Keratinocyte (primary cell): Measurements from ENCODE around the gene TMEM184A. TPM values are rescaled to one million over a fixed set of nuclear protein-coding genes. Genes with fewer than 3 reads are reported as not detected.

Experiments
- DNase-seq: peaks from one replicate; pipeline ENCODE4 v3.0.0-alpha.2; 2011; ENCODE audit warnings: low read depth, missing footprints, low spot score
- FAIRE-seq: peaks from 2 replicates; lab custom pipeline; 2011; peaks lifted over from hg19 to GRCh38; lab: Jason Lieb, UNC
- H2AFZ ChIP-seq: 2 replicates; pipeline ENCODE4 v1.6.0; 2012; ENCODE audit warnings: low read length, control low read depth, inconsistent platforms; ENCODE audit not compliant: control insufficient read depth
- H3K27ac ChIP-seq: 2 replicates; pipeline ENCODE4 v1.5.1; 2011; ENCODE audit warnings: low read length; ENCODE audit not compliant: control insufficient read depth, insufficient read depth
- H3K27me3 ChIP-seq: 3 replicates; pipeline ENCODE4 v1.6.0; 2011; ENCODE audit warnings: low read length; ENCODE audit not compliant: control insufficient read depth, insufficient read depth; ENCODE audit errors: extremely low read depth
- H3K36me3 ChIP-seq, 2 experiments: 2 replicates in 1 of 2; 3 replicates in 1 of 2; pipeline ENCODE4 v1.5.1; 2011; ENCODE audit warnings: low read length in 2 of 2, mild to moderate bottlenecking in 1 of 2; ENCODE audit not compliant: control insufficient read depth in 2 of 2, insufficient read depth in 2 of 2; ENCODE audit errors: extremely low read depth in 1 of 2
- H3K4me1 ChIP-seq: 3 replicates; pipeline ENCODE4 v1.5.1; 2011; ENCODE audit warnings: low read length; ENCODE audit not compliant: control insufficient read depth, insufficient read depth; ENCODE audit errors: extremely low read depth
- H3K4me2 ChIP-seq: 3 replicates; pipeline ENCODE4 v1.6.0; 2011; ENCODE audit warnings: low read depth, low read length; ENCODE audit not compliant: control insufficient read depth, insufficient read depth; ENCODE audit errors: extremely low read depth
- H3K4me3 ChIP-seq, 3 experiments: fragments of 200-600 bp in 1 of 3; sonication (generic) in 1 of 3; 2 replicates in 2 of 3; 3 replicates in 1 of 3; pipeline ENCODE4 v1.5.1; 2011 to 2016; ENCODE audit warnings: low read length in 3 of 3, mild to moderate bottlenecking in 3 of 3, control low read depth in 2 of 3, inconsistent platforms in 1 of 3, low read depth in 1 of 3, mixed read lengths in 1 of 3, mixed run types in 1 of 3, moderate library complexity in 1 of 3; ENCODE audit not compliant: control insufficient read depth in 2 of 3, insufficient read depth in 2 of 3; ENCODE audit errors: extremely low read depth in 1 of 3
- H3K79me2 ChIP-seq: 2 replicates; pipeline ENCODE4 v1.6.0; 2012; ENCODE audit warnings: low read length; ENCODE audit not compliant: control insufficient read depth, insufficient read depth
- H3K9ac ChIP-seq: 3 replicates; pipeline ENCODE4 v1.6.0; 2011; ENCODE audit warnings: low read length; ENCODE audit not compliant: control insufficient read depth, insufficient read depth; ENCODE audit errors: extremely low read depth
- H3K9me1 ChIP-seq: 3 replicates; pipeline ENCODE4 v1.6.0; 2011; ENCODE audit warnings: low read length; ENCODE audit not compliant: control insufficient read depth, insufficient read depth; ENCODE audit errors: extremely low read depth
- H3K9me3 ChIP-seq: 2 replicates; pipeline ENCODE4 v1.5.1; 2012; ENCODE audit warnings: low read depth, low read length; ENCODE audit not compliant: control insufficient read depth
- H4K20me1 ChIP-seq: 3 replicates; pipeline ENCODE4 v1.6.0; 2011; ENCODE audit warnings: low read length; ENCODE audit not compliant: control insufficient read depth, insufficient read depth; ENCODE audit errors: extremely low read depth
- EZH2 ChIP-seq: IDR thresholded peaks from one replicate; pipeline ENCODE4 v1.6.1; 2012; ENCODE audit warnings: inconsistent platforms, mild to moderate bottlenecking, low read length, moderate library complexity
- dilution Hi-C: fragments of 300-500 bp; cut with MboI; formaldehyde crosslinking; loops from one replicate; pipeline ENCODE4 v1.7.0; 2020; ENCODE audit warnings: low sequenced_read_pairs; ENCODE audit not compliant: extremely low pct_ligation_motif_present
- polyA plus RNA-seq, 5 experiments: library from polyadenylated mRNA; depleted of rRNA in 3 of 5; stranded (reverse) in 3 of 5; stranded (forward) in 1 of 5; unstranded in 1 of 5; fragments of >200 nt; gene quantifications; 1 replicate in 1 of 5; 2 replicates in 3 of 5; 3 replicates in 1 of 5; pipeline versions ENCODE4 v1.2.1 to v1.2.3, GENCODE V29; 2011 to 2012; ENCODE audit warnings: missing spikeins in 2 of 5, low read depth in 1 of 5, low replicate concordance in 1 of 5
- TF ChIP-seq, protein P1 (sequence below), 3 experiments: IDR thresholded peaks in 1 of 3; conservative IDR thresholded peaks in 1 of 3; optimal IDR thresholded peaks in 1 of 3; 2 replicates in 2 of 3; 3 replicates in 1 of 3; pipeline versions ENCODE3 to v1.5.1; 2011; ENCODE audit warnings: low read length in 3 of 3, mild to moderate bottlenecking in 3 of 3, moderate library complexity in 2 of 3, control low read depth in 1 of 3, inconsistent platforms in 1 of 3; ENCODE audit not compliant: insufficient read depth in 2 of 3; ENCODE audit errors: extremely low read depth in 1 of 3

TMEM184A gene
- polyA plus RNA-seq, 1 donor (not counting 4 experiments of a cell fraction or from before 2014, with no cell fraction given) = 2.9 TPM

DNA sequence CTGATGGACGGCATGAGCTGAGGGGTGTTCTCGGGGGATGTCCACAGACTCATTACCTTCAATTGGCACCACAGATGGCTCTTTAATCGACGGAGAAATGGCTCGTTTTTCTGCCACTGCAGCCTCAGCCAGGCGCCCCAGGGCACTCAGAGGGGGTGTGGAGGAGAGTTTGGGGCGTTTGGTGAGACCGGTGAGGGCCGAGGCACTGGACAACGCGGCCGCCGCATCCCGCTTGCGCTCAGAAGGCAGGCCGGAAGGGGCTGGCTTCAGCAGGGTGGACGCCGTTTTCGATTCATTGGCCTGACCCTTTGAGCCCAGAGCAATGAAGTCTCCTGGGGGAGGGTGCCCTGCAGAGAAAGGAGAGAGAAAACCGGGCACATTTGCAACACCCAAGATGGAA, 53.2 kb downstream of the TMEM184A start:
- H3K4me1 ChIP-seq = peaks cover 11% of the 10 kb centered on the region

GRCh38 chr7:1501487-1502270, 54.3 kb downstream of the TMEM184A start:
- no peak for DNase-seq
- Histone ChIP-seq H3K9me1 (no peaks in the 10 kb centered on the region), H3K27me3 (no peaks in the 10 kb centered on the region), H4K20me1 (peaks cover 3% of the 10 kb centered on the region), H2AFZ (no peak overlapping the region), H3K9ac (no peak overlapping the region), H3K27ac (no peak overlapping the region), H3K9me3 (no peaks in the 10 kb centered on the region), H3K4me3 (no peak overlapping the region), H3K4me1 (peaks cover 8% of the 10 kb centered on the region), H3K4me2 (no peak overlapping the region), H3K36me3 (peaks cover 12 to 16% of the 10 kb centered on the region in 2 experiments), H3K79me2 (peaks cover 34% of the 10 kb centered on the region)
- no peak for TF ChIP-seq EZH2
- TF ChIP-seq, protein P1, sequence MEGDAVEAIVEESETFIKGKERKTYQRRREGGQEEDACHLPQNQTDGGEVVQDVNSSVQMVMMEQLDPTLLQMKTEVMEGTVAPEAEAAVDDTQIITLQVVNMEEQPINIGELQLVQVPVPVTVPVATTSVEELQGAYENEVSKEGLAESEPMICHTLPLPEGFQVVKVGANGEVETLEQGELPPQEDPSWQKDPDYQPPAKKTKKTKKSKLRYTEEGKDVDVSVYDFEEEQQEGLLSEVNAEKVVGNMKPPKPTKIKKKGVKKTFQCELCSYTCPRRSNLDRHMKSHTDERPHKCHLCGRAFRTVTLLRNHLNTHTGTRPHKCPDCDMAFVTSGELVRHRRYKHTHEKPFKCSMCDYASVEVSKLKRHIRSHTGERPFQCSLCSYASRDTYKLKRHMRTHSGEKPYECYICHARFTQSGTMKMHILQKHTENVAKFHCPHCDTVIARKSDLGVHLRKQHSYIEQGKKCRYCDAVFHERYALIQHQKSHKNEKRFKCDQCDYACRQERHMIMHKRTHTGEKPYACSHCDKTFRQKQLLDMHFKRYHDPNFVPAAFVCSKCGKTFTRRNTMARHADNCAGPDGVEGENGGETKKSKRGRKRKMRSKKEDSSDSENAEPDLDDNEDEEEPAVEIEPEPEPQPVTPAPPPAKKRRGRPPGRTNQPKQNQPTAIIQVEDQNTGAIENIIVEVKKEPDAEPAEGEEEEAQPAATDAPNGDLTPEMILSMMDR (optimal IDR thresholded peaks at IDR 0.05 in 1 of 3, IDR thresholded peaks at IDR 0.05 in 1 of 3, conservative IDR thresholded peaks at IDR 0.05 in 1 of 3; ENCODE audit: extremely low read depth in 1 of 3, insufficient read depth in 2 of 3, low read length in 3 of 3) = no peak
- dilution Hi-C loops = no loop called here
- no peak for FAIRE-seq

More for the DNA sequence above, 53.2 kb downstream of the TMEM184A start:
- no peaks in the 10 kb centered on the region for H3K9me1 ChIP-seq
- H3K4me2 ChIP-seq = peak overlapping the region; percentile 97
- no peak overlapping the region for H3K27ac ChIP-seq
- TF ChIP-seq, protein P1 (optimal IDR thresholded peaks at IDR 0.05 in 1 of 3, IDR thresholded peaks at IDR 0.05 in 1 of 3, conservative IDR thresholded peaks at IDR 0.05 in 1 of 3; ENCODE audit: extremely low read depth in 1 of 3, insufficient read depth in 2 of 3, low read length in 3 of 3) = no peak
- no peak for TF ChIP-seq EZH2
- peak overlapping the region; percentile 79 for H3K9ac ChIP-seq
- FAIRE-seq = no peak
- peak overlapping the region; percentile 83 to 99 (median 84) for H3K4me3 ChIP-seq
- no peak overlapping the region for H2AFZ ChIP-seq
- no peak for DNase-seq
- no peaks in the 10 kb centered on the region for H3K27me3 ChIP-seq
- H3K36me3 ChIP-seq = peaks cover 11 to 16% of the 10 kb centered on the region in 2 experiments
- dilution Hi-C loops = no loop called here
- H3K79me2 ChIP-seq = peaks cover 34% of the 10 kb centered on the region
- H3K9me3 ChIP-seq = no peaks in the 10 kb centered on the region
- H4K20me1 ChIP-seq = peaks cover 3% of the 10 kb centered on the region
